Measurements from ENCODE around the gene AK2. TPM values are rescaled to one million over a fixed set of nuclear protein-coding genes. Genes with fewer than 3 reads are reported as not detected.
"Not testable (repeated sequence)": the region's sequence is repeated elsewhere in the genome, so short reads cannot be mapped to it uniquely, and the experiment has no call there.

Gene AK2
- total RNA-seq, 1 donor from 2014 or later, result 159 TPM

DNA sequence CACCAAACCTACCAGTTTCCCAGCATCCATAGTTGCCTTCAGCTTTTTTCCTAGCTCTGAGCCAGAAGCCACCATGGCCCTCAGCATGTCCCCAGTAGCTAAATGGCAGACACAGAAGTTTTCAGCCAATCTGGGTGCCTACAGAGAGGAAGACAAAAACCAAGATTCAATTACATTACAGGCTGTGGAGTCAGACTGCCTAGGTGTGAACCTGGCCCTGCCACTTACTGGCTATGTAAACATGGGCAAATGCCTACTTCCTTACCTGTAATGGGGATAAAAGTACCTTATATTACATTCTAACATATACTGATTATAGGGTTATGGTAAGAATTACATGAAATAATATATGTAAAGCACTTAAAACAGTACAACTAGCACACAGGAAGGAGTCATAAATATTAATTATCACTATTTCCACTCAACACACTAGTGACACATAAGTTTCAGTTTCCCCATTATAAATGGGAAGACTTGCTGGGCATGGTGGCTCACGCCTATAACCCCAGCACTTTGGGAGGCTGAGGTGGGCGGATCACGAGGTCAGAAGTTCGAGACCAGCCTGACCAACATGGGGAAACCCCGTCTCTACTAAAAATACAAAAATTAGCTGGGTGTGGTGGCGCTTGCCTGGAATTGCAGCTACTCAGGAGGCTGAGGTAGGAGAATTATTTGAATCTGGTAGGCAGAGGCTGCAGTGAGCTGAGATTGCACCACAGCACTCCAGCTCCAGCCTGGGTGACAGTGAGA is 12.1 kb downstream of the AK2 start:
- not testable (repeated sequence) for DNase-seq (ENCODE audit: low spot score)

DNA sequence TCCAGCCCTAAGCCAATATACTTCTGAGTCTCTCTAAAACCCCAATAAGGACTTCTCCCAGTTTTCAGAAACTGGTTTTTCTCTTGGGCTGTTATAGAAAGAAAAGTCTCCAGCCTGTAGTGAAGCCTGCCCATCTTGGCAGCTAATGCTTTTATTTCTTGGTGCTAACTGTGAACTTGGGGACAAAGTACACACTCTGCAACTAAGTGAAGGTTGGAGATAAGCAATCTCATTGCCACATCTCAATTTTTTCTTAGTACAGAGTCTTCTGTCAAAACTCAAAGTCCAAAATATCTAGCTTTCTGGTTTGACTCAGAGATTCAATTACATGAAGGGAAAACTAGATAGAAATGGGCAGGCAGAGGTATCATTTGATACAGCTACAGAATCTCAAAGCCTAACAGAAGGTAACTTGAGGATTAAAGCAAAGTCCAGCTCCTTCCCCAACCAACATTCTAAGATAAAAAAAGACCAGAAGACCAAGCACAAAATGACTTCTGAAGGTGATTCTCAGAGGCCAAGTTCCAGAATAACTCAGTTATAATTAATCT is 14.0 kb downstream of the AK2 start:
- no peak for DNase-seq (ENCODE audit: low spot score)

DNA sequence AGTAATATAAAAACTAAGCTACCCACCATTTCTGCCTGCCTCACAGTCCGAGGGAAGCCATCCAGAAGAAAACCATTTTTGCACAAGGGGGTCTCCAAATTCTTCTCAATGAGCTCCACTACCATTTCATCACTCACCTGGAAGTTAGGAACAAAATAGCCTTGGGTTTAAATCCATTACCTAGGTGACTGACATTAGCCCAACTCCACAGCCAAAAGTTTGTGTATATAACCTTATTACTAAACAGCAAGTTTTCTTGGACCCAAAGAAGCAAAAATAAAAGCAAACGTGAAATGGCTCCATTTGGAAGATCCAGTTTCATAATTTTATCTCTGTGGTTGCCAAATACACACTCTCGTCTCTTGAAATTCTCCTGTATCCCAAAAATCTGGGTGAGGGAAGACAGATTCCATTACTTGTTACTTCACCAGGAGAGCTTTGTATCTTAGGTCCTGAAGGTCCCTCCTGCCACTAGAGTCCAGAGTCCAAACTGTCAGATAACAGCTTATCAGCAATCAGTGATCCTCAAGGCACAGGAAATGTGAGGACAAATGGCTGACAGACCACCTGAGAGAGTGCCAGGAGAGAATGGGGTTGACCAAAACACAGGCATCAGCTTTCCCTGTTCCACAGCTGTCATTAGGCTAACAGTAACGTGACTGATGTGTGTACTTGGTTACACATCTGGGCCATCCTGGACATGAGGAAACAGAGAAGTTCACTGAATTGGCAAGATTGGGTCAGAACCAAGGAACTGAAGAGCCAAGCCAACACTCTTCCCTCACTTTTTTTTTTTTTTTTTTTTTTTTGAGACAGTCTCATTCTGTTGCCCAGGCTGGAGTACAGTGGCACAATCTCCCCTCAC is 14.9 kb downstream of the AK2 start:
- DNase-seq (ENCODE audit: low spot score), result no peak

DNA sequence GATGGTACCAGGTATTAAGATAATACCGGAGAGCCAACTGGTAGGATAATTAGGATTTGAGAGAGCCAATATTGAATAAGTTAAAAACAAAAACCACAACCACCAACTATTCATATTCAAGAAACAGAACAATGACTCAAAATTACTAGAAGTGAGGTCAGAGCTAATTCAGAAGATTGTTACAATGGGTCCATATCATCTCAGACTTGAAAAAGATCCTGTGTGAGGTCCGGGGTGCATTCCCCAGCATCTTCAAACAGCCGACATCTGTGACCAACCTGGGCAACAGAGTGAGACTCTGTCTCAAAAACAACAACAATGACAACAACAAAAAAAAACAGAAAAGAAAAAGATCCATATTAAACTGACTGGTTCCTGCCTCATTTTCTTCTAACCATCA is 18.6 kb downstream of the AK2 start:
- DNase-seq (ENCODE audit: low spot score), result no peak

DNA sequence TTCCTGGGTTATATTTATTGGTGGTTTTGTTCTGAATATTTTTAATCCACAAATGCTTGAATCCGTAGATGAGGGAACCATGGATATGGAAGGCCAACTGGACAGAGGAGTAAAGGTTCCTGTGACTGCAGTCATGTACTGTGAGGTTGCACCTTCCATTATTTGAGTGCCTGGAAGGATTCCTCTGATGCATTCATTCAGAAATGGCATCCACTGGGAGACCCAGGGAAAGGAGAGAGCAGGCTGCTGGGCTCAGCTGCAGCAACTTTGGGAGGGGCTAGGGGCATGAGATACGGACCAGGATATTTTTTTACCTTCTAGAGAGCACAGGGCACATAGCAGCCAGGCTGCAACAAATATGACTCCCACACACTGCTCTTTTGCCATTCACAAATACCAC is 19.5 kb downstream of the AK2 start:
- DNase-seq (ENCODE audit: low spot score), result no peak

DNA sequence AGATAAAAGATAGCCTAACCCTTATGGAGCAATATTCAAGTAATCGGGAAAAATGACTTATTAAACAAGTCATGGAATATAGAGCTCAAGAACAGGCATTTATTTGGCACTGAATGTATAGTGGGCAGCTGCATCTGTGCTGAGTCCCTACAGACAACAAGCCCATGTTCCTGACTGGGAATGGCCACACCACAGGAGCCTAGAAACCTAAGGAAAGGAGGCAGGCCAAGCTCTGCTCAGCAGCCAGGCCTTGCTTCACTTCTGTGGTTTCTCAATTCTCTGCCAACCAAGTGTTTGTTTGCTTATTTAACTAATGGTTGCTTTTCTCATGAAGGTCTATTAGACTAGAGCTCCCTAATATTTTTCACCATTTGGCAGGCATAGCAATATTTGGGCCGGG is 21.5 kb downstream of the AK2 start:
- DNase-seq (ENCODE audit: low spot score), result no peak

DNA sequence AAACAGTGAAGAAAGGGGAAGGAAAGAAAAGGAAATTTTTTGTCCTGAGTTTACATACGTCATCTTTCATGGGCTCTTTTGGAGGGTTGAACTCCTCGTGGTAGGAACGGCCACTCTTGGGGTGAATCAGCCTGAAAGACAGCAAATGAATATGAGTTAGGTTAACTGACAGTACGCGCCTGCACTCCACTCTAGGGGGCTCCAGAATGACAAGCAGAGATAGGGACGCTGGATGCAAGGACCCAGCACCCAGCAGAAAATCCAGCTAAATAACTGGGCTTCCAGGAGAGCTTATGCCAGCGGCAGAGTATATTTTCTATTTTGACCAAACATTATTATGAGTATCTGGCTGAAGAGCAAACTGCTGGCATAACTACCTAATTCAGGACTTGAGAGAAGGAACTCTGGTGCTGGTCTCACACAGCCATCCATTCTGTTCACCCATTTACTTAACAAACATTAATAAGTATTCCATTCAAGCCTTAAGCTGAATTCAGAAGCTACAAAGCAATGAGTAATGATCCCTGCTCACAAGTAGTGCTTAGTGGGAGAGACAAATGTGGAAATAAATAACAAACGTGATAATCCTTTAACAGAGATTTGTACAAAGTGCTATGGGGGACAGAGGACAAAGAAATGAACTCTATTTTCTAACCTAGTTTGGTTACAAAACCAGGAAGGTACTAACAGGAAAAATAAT is 22.1 kb downstream of the AK2 start:
- no peak for DNase-seq (ENCODE audit: low spot score)

DNA sequence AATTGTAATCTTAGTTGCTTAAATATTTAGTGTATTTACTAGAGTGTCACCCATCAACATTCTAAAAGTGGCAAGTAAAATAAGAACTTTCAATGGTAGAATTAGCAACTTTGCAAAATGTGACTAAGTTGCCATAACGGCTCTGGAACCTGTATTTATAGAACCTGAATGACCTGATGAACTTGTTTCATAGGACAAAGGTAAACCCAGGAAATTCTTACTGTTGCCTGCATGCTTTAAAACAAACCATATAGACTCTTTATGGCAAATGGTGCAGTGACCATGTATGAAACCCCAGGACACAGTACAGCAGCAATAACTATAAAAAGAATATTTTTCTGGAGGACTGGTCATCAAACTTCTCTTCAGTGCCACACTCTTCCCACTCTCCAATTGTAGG is 22.9 kb downstream of the AK2 start:
- DNase-seq (ENCODE audit: low spot score), result no peak

DNA sequence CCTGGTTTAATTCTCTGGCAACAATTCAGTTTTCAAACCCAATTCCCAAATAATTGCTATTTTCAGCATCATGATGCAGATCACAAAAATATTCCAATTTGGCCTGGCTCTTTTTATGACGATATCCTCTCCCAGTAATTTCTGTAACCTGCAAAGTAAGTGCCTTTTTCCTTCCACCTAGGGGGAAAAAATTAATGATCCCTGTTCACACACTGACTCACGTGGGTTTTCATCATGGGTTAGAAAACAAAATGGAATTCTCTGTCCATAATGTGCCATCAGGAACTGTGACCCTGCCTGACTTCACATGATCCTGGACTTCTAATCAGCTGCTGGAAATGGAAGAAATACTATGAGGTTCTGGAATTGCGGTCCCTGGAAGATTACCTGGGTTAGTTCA is 24.5 kb downstream of the AK2 start:
- no peak for DNase-seq (ENCODE audit: low spot score)

DNA sequence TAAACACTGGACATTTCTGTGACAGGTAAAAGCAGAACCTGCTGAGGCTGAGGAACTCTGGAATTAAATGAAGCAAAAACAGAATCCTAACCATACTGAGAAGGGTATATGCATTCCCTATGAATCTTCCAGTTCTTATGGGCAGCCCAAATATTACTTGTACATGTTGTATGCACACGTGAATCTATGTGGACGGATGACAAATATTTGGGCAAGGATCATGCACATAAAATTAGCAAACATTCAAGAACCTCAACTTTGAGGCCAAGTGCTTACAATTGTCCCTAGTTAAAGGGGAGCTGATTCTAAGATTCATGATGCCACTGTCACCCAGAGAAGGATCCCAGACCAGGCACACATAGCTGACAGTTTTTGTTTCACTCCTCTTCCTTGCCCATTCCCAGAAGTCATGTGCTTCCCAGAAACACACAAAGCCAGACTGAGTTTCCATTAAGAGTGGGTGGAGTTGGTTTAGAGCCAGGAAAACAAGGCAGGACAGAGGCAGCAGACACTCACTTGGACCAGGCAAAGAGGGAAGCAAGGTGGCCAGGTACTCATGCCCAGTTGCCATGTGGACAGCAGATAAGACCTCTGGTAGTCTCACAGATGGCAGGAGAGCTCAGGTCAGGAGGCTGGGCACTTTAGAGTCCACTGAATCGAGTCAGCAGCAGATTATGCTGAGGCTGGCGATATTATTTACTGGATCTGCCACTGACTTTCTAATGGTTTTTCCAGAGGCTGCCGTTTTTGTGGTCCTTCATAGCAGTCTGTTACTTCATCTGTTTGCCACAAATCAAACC is 25.6 kb downstream of the AK2 start:
- no peak for DNase-seq (ENCODE audit: low spot score)

DNA sequence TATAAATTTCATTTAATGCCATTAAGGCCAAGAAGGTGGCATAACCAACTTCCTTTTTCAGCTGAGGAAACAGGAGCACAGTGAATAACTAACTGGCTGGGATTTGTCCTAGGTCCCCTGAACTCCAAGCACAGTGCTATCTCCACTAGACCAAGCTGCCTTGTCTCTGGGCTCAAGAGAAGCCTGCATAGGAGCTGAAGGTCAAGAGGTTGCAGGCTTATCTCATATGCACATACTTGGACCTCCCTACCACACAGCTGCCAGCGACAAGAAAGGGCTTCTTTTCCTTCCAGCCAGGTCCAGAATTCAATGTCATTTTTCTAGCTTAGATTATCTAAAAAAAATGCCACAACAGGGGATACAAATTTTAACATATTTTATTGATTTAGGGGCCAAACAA is 27.1 kb downstream of the AK2 start:
- no peak for DNase-seq (ENCODE audit: low spot score)

DNA sequence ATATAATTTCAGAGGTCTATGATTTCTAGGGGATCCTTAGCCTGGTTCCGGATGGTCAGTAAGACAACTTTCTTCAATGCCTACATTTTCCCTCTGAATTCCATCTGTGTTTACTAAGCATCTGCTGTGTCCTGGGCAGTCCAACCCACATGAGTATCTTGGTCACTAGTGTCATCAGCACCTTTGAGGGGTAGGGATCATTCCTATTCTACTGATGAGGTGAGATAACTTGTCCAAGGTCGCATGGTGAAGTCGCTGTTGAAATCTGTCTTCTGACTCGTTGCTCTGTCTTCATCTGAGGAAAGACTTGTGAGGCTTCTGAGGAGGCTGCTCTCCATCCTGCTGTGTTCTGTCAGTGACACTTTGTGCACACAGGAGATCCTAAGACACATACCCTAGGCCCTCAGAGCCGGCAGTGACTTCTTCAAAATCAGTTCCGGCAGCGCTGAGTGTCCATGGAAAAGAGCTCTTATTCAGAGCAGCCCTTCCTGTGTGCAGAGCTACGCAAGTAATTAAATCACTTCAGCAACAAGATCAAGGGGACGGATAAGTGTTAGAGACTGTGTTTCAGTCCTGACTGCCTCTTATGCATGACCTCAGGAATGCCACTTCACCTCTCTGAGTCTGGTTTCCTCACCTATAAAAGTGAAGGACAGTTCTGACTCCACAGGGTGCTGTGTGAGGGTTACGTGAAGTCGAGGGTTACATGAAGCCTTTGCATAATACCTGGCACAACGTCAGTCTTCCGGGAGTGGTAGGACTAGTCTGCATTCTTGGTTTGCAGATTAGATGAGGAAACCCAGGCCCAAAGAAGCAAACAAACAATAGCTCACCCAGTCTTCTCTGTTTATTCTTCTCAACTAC is 28.4 kb downstream of the AK2 start:
- no peak for DNase-seq (ENCODE audit: low spot score)

DNA sequence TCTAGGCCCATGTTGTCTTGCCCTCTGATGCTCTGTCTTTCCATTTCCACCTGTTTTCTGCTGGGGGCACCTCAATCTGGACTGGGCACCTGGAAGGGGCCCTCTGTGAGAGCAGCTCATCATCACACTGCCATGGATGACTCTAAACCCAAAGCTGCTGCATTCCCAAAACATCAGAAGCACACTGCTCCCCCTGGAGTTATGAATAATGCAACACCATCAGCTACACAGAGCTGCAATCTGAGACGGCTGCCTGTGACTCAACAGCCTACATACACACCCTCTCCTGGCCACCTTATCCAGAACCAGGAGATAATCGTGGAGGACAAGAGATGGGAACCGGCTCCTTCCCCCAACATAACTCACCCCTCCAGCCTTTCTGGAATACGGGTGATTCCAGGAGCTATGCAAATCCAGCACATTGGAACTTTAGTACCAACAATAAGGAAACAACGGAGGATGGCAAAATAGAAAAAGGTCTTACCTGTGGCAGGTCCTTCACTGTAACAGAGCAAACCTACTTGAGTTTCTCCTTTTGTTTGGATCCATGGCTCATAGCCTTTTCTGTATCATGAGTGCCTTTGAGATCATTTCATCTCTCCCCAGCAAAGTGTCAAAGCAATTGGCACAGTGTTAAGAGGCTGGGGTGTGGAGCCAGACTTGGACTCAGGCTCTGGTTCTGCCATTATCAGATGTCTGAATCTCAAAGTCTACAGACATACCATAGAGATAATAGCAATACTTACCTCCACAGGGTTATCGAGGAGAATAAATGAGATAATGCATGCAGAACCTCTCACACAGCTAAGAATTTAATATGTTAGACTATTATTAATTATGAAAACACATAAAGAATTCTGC is 29.3 kb downstream of the AK2 start:
- no peak for DNase-seq (ENCODE audit: low spot score)

DNA sequence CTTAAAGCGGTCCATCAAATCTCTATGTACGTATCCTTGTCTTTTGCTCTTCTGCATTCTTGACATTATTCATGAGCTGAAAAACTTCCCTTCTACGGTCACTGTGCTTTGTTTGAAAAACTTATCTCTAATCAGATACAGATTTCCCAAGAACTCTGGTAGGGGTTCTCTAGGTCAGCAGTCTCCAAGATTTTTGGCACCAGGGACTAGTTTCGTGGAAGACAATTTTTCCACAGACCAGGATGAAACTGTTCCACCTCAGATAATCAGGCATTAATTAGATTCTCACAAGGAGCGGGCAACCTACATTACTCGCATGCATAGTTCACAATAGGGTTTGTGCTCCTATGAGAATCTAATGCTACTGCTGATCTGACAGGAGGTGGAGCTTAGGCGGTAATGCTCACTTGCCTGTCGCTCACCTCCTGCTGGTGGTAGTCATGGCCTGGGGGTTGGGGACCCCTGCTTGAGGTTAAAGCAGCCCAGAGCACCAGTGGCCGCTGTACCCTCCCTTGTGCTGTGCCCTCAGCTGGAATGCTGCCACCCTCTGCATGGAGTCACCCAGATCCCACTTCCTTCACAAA is 30.8 kb downstream of the AK2 start:
- DNase-seq (ENCODE audit: low spot score), result no peak

DNA sequence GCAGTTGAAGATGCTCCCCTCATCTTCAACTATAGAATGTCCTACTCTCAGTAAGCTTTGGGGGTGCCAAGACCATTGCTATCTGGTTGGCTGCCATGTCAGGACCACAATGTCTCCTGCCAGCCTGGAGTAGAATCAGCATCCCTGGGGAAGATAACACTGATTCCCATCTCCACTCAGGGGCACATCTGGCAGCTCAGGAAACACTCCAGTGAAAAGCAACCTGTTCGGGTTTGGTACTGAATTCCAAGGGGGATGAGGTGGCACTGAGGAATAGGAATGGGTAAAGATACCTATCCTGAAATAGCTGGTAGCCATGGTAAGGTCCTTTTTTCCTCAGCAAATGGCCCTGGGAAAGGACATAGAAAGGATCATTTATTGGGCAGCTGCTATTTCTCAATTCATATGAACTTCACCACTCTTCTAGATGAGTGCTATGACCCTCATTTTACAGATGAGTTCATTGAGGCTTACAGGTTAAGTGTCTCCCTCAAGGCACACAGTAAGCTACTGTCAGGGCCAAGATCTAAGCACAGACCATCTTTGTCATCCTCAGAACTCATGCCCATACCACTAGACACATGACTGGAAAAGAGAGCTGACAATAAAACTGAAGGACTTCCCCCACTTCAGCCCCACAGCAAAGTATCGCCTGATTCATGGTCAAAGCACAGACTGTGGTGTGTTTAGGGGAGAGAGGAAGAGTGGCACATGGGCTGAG is 31.4 kb downstream of the AK2 start:
- no peak for DNase-seq (ENCODE audit: low spot score)

DNA sequence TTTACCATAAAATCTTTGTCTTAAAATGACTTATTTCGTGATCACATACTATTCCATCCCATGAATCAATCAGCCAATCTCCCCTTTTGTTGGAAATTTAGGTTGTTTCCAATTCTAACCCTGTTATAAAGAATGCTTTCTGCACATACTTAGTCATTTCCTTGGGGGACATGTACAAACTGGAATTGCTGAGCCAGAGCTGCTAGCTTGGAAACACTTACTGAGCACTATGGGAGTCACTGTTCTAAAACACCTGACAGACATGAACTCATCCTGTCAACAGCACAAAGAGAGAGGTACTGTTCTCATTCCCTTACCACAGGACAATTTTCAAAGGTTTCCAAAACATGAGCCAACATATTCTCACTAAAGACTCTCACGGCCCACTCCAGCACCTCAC is 32.1 kb downstream of the AK2 start:
- no peak for DNase-seq (ENCODE audit: low spot score)

DNA sequence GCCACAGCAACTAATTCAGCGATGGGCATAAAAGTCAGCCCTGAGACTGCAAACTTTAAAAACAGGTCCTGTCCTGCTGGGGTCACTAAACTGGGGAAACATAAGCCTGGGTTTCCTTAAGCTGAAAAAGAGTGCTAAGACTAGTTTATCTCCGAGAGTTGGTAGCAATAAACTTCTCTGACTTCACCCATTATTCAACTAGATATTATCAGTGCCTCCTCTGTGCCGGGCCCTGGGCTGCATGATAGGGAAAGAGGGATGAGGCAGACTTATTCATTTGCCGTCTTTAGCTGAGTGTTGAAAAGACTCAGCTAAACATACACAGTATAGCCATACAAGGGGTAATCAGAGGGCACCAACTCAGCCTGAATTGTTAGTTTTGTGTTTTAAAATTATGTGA is 33.0 kb downstream of the AK2 start:
- no peak for DNase-seq (ENCODE audit: low spot score)

DNA sequence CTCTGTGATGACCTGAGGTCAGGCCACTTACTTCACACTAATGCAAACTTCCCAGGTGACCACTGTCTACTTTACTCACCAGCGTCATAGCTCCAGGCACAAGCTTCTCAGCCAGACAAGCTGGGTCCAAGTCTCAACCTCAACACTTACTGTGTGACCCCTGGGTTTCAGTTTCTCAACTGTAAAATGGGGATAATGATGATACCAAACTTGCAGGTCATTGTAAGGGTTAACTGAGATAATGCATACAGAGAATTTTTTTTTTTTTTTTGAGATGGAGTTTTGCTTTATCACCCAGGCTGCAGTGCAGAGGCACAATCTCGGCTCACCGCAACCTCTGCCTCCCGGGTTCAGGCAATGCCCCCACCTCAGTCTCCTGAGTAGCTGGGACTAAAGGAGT is 34.7 kb downstream of the AK2 start:
- DNase-seq (ENCODE audit: low spot score), result no peak
